Measurements from ENCODE around the gene PAQR9. TPM values are rescaled to one million over a fixed set of nuclear protein-coding genes. Genes with fewer than 3 reads are reported as not detected.

The PAQR9 gene
- total RNA-seq, 3 donors from 2014 or later (not counting 1 experiment from before 2014, with no cell fraction given), result not detected

GRCh38 chr3:142953443-142953842 lies 10.0 kb downstream of the PAQR9 start:
- no peaks in the 10 kb centered on the region for H3K4me1 ChIP-seq (ENCODE audit: control insufficient read depth, insufficient read depth, low read length)
- 79% methylated on average over 3 of the region's 3 CpGs for WGBS (ENCODE audit: insufficient coverage)
- no peaks in the 10 kb centered on the region for H3K36me3 ChIP-seq (ENCODE audit: control insufficient read depth, insufficient read depth, low read length)
- peaks cover 9% of the 10 kb centered on the region for H3K27me3 ChIP-seq (ENCODE audit: control insufficient read depth, insufficient read depth, low read length)
- DNase-seq, result no peak
- no peak for ATAC-seq
- H3K4me3 ChIP-seq (ENCODE audit: low read length), result no peak overlapping the region
- H3K4me3 Mint-ChIP-seq, result no peak overlapping the region
- H3K27ac Mint-ChIP-seq, result no peak overlapping the region
- no peaks in the 10 kb centered on the region for H3K9me3 ChIP-seq (ENCODE audit: control insufficient read depth, insufficient read depth, low read length)
- H3K27me3 Mint-ChIP-seq (ENCODE audit: low read depth in 2 of 2), result peaks cover 29 to 77% of the 10 kb centered on the region in 2 donors
- no peak overlapping the region for H3K27ac ChIP-seq (ENCODE audit: low read length)
- no peak for TF ChIP-seq CTCF (IDR thresholded peaks at IDR 0.05)
- no peaks in the 10 kb centered on the region for H3K4me1 Mint-ChIP-seq
- H3K36me3 Mint-ChIP-seq, result no peaks in the 10 kb centered on the region
- no peaks in the 10 kb centered on the region for H3K9me3 Mint-ChIP-seq
- intact Hi-C loops (cut with micrococcal nuclease), result no loop called here

GRCh38 chr3:142952272-142953193 lies 10.9 kb downstream of the PAQR9 start:
- H3K9me3 Mint-ChIP-seq, result no peaks in the 10 kb centered on the region
- no peaks in the 10 kb centered on the region for H3K4me1 ChIP-seq (ENCODE audit: control insufficient read depth, insufficient read depth, low read length)
- no peak for TF ChIP-seq CTCF (IDR thresholded peaks at IDR 0.05)
- H3K27ac Mint-ChIP-seq, result no peak overlapping the region
- DNase-seq (no peak), ATAC-seq (no peak)
- H3K27me3 Mint-ChIP-seq (ENCODE audit: low read depth in 2 of 2), result peaks cover 27 to 76% of the 10 kb centered on the region in 2 donors
- intact Hi-C loops (cut with micrococcal nuclease), result no loop called here
- H3K36me3 ChIP-seq (ENCODE audit: control insufficient read depth, insufficient read depth, low read length), result no peaks in the 10 kb centered on the region
- H3K4me3 Mint-ChIP-seq, result no peak overlapping the region
- H3K4me3 ChIP-seq (ENCODE audit: low read length), result no peak overlapping the region
- WGBS (ENCODE audit: insufficient coverage), result 92% methylated on average over 5 of the region's 8 CpGs
- H3K4me1 Mint-ChIP-seq, result no peaks in the 10 kb centered on the region
- H3K36me3 Mint-ChIP-seq, result no peaks in the 10 kb centered on the region
- H3K27ac ChIP-seq (ENCODE audit: low read length), result no peak overlapping the region
- H3K27me3 ChIP-seq (ENCODE audit: control insufficient read depth, insufficient read depth, low read length), result peaks cover 16% of the 10 kb centered on the region
- H3K9me3 ChIP-seq (ENCODE audit: control insufficient read depth, insufficient read depth, low read length), result no peaks in the 10 kb centered on the region

- intact Hi-C loops (cut with micrococcal nuclease), result no loop called here
- DNase-seq (no peak), ATAC-seq (no peak)
- Histone ChIP-seq H3K36me3 (ENCODE audit: control insufficient read depth, insufficient read depth, low read length) (no peaks in the 10 kb centered on the region), H3K4me1 (ENCODE audit: control insufficient read depth, insufficient read depth, low read length) (peaks cover 5% of the 10 kb centered on the region), H3K9me3 (ENCODE audit: control insufficient read depth, insufficient read depth, low read length) (no peaks in the 10 kb centered on the region), H3K27me3 (ENCODE audit: control insufficient read depth, insufficient read depth, low read length) (peaks cover 19% of the 10 kb centered on the region), H3K4me3 (ENCODE audit: low read length) (no peak overlapping the region), H3K27ac (ENCODE audit: low read length) (no peak overlapping the region)
- Mint-ChIP-seq H3K4me3 (no peak overlapping the region), H3K27me3 (ENCODE audit: low read depth in 2 of 2) (peaks cover 26 to 76% of the 10 kb centered on the region in 2 donors), H3K27ac (no peak overlapping the region), H3K9me3 (no peaks in the 10 kb centered on the region), H3K4me1 (peaks cover 5% of the 10 kb centered on the region in 2 donors), H3K36me3 (no peaks in the 10 kb centered on the region)
- 88% methylated on average over 2 of the region's 2 CpGs for WGBS (ENCODE audit: insufficient coverage)
- no peak for TF ChIP-seq CTCF (IDR thresholded peaks at IDR 0.05)
These were observed 11.7 kb downstream of the PAQR9 start for GRCh38 chr3:142951794-142952193.
